GM12874 (cell line): Measurements from ENCODE around the gene COL7A1.

Experiments
- TF ChIP-seq, protein P1 (sequence below): IDR thresholded peaks from 2 replicates; pipeline ENCODE4 v1.5.1; 2011; ENCODE audit warnings: low read depth, mild to moderate bottlenecking, control low read depth, low read length, moderate library complexity; ENCODE audit not compliant: insufficient read depth

Gene COL7A1

DNA sequence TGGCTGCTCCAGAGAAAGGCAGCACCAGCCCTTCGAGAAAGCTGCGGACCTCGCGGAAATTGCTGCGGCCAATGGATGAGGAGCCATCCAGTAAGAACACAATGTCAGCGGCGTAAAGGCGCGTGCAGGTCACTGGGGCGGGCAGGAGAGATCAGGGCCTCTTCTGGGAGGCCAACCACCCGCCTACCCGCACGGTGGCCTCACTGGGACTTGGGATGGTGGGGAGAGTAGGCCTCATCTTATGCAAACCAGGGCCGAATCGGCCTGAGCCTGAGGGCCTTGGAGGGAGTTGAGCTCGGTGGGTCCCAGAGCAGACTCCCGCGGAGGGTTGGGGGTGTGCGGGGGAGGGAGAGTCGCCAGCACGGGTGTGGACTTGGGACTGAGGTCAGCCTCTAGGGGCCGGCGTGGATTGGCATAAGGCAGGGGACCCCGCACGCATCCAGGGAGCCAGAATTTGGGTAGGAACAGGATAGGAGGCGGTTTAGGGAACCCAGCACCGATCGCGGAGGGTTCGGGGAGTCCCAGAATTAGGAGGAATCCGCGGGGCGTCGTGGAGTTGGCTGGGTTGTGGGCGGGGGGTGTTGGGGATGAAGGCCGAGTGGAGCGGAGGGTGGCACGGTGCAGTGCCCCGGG lies 596 bp downstream of the COL7A1 start:
- TF ChIP-seq, protein P1, sequence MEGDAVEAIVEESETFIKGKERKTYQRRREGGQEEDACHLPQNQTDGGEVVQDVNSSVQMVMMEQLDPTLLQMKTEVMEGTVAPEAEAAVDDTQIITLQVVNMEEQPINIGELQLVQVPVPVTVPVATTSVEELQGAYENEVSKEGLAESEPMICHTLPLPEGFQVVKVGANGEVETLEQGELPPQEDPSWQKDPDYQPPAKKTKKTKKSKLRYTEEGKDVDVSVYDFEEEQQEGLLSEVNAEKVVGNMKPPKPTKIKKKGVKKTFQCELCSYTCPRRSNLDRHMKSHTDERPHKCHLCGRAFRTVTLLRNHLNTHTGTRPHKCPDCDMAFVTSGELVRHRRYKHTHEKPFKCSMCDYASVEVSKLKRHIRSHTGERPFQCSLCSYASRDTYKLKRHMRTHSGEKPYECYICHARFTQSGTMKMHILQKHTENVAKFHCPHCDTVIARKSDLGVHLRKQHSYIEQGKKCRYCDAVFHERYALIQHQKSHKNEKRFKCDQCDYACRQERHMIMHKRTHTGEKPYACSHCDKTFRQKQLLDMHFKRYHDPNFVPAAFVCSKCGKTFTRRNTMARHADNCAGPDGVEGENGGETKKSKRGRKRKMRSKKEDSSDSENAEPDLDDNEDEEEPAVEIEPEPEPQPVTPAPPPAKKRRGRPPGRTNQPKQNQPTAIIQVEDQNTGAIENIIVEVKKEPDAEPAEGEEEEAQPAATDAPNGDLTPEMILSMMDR: no peak

DNA sequence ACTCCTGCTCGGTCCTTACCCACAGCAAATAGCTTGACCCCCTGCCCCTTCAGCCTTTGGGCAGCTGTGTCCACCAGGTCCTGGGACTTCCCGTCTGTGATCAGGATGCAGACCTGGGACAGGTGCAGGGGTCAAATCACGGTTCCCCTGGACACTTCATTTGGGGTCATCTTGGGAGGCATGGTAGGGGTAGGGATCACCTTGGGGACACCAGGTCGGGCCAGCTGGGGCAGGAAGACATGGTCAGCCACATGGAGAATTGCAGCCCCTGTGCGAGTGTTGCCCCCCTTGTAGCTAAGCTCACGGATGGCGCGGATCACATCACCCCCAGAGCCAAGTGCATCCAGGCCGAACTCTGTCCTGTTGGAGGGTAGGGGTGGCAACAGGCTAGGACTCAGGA lies 1.8 kb downstream of the COL7A1 start:
- TF ChIP-seq, protein P1: no peak

DNA sequence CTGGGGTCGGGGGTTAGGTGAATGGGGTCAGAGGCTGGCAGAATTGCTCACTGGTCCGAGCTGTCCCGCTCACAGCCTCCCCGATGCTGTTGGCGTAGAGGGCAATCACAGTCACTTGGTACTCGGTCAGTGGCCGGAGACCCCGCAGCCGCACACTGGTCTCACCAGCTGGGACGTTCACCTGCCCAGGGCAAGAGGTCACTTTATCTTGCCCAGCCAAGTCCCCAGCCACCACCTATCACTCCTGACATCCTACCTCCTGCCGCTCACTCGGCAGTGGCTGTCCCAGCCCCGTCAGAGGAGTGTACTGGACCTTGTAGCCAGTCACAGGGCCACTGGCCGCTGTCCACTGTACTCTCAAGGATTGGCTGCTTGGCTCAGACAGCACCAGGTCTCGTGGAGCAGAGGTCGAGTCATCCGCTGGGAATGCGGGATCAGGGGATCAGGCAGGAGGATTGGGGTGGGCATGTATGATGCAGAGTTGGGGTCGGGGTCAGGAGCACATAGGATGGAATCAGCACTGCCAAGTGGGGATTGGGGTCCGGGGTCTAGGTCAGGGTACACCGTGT lies 2.5 kb downstream of the COL7A1 start:
- TF ChIP-seq, protein P1: no peak

DNA sequence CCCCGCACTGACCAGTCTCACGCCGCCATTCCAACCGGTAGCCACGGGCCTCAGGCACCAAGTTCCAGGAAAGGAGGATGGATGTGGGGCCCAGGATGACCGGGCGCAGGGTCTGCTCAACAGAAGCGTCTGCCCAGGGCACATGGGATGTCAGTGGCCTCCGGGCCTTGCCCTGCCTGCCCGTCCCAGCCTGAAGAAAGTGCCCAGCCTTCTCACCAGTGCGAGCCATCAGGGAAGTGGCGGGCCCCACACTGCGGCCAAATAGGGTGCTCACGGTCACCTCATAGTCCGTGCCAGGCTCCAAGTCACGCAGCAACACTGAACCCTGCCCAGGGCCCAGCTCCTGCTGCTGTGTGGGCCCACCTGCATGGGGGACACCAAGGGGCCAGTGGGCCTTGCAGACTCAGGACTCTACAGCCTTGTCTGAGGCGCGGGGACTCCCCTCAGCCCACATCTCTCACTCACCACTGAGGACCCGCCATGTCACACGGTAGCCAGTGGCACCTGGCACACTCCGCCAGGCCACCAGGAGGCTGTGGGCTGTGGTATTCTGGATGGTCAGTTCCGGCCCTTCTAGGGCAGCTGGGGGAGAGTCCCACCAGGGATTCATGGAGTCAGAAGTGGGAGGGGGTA lies 3.1 kb downstream of the COL7A1 start:
- TF ChIP-seq, protein P1: no peak

DNA sequence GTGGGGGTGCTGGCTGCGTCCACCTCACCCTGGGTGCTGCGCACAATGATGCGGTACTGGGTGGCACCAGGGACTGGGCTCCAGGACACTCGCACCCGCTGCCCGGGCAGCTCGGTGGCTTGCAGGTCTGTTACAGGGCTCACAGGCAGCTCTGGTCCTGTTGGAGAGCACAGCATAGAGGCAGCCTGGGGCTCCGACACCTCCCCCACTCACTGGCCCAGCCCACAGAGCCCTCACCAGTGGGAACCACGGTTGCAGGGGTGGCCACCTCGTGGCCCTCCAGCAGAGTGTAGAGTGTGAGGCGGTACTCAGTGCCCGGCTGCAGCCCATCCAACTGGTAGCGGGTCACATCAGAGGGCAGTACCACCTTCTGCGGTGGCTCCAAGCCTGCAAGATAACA lies 3.7 kb downstream of the COL7A1 start:
- TF ChIP-seq, protein P1: no peak

DNA sequence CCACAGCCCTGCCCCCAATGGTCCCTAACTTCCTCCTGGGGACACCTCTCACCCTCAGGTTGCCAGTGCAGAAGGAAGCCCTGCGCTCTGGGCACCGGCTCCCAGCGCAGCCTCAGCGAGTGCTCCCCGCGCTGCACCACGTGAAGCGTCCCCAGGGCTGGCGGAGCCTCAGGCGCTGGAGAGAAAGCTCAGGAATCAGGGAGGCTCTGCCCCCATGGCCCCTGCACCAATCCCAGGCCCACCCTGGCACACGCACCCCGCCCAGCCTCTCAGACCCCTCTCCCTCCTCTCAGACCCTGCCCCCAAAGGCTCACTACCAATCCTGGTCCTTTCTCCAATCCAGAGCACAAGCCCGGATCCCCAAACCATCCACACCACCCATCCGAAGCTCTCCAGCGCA lies 6.9 kb downstream of the COL7A1 start:
- TF ChIP-seq, protein P1: no peak

DNA sequence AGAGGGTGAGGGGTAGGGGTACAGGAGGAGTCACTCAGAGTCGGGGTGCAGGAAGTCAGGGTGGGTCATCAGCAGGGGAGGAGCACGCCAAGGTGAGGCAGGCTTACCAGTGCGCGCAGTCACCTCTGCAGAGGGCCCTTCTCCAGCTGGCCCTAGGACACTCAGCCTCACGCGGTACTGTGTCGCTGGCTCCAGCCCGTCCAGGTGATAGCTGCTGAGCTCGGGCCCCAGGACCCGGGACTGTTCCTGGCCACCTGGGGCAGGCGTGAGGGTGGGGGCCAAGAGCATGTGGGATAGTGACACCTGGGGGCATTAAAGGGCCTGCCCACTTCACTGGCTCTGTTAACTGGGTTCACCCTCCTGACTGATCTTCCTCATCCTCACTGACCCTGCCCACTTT lies 7.4 kb downstream of the COL7A1 start:
- TF ChIP-seq, protein P1: no peak
